22Rv1 (cell line): ENCODE results near the gene ST8SIA5.

ENCODE experiments used
- CTCF ChIP-seq: fragments of 450-650 bp; IDR thresholded peaks from 2 replicates; pipeline ENCODE4 v1.5.1; 2017; ENCODE audit warnings: mild to moderate bottlenecking
- ZFX ChIP-seq: fragments of 450-650 bp; IDR thresholded peaks from 2 replicates; pipeline ENCODE4 v1.6.1; 2017; ENCODE audit warnings: antibody characterized with exemption, borderline replicate concordance

- no peak for TF ChIP-seq CTCF
- no peak for TF ChIP-seq ZFX
Measured at GRCh38 chr18:46649071-46649862, 107.6 kb downstream of the ST8SIA5 start.
